Liver (tissue), 9 donors: ENCODE results near the gene CNTN1. TPM values are rescaled to one million over a fixed set of nuclear protein-coding genes. Genes with fewer than 3 reads are reported as not detected.

Experiments used
- DNase-seq: peaks from one replicate; pipeline ENCODE4 v3.0.0-alpha.2; 2017; ENCODE audit warnings: low spot score
- H3K27ac ChIP-seq, 2 donors: one replicate each; pipeline ENCODE4 v1.7.0; 2013; ENCODE audit warnings: inconsistent platforms in 2 of 2, low read length in 2 of 2, control low read depth in 1 of 2, low read depth in 1 of 2, mild to moderate bottlenecking in 1 of 2
- H3K27me3 ChIP-seq, 4 donors: one replicate each; pipeline versions ENCODE4 v1.6.1 to v1.7.0; 2013; ENCODE audit warnings: low read length in 3 of 4, inconsistent platforms in 1 of 4, mild to moderate bottlenecking in 1 of 4, moderate library complexity in 1 of 4; ENCODE audit not compliant: control insufficient read depth in 4 of 4, insufficient read depth in 4 of 4
- H3K36me3 ChIP-seq, 4 donors: one replicate each; pipeline versions ENCODE4 v1.6.1 to v1.7.0; 2013; ENCODE audit warnings: low read length in 3 of 4, mild to moderate bottlenecking in 3 of 4, low read depth in 1 of 4, moderate library complexity in 1 of 4; ENCODE audit not compliant: control insufficient read depth in 4 of 4, insufficient read depth in 3 of 4
- H3K4me1 ChIP-seq, 4 donors: one replicate each; pipeline versions ENCODE4 v1.6.1 to v1.7.0; 2013; ENCODE audit warnings: low read length in 3 of 4, mild to moderate bottlenecking in 3 of 4, moderate library complexity in 1 of 4; ENCODE audit not compliant: control insufficient read depth in 4 of 4, insufficient read depth in 4 of 4
- H3K4me3 ChIP-seq, 3 donors: one replicate each; pipeline versions ENCODE4 v1.6.1 to v1.7.0; 2013; ENCODE audit warnings: low read length in 3 of 3, control low read depth in 1 of 3, low read depth in 1 of 3, mild to moderate bottlenecking in 1 of 3
- H3K9ac ChIP-seq, 2 donors: one replicate each; pipeline ENCODE4 v1.7.0; 2013; ENCODE audit warnings: low read length in 2 of 2, mild to moderate bottlenecking in 2 of 2, moderate library complexity in 2 of 2, control low read depth in 1 of 2, low read depth in 1 of 2
- H3K9me3 ChIP-seq, 4 donors: one replicate each; pipeline versions ENCODE4 v1.6.1 to v1.7.0; 2013; ENCODE audit warnings: low read length in 3 of 4; ENCODE audit not compliant: control insufficient read depth in 4 of 4
- CTCF ChIP-seq: fragments of 150-350 bp; IDR thresholded peaks from 2 replicates; pipeline ENCODE4 v1.5.1; 2017; ENCODE audit warnings: improper control_type of control experiment, low read depth, low read length; ENCODE audit not compliant: missing input control
- EGR1 ChIP-seq, 2 donors: IDR thresholded peaks; 2 replicates each; pipeline ENCODE4 v1.6.1; 2016 to 2018; ENCODE audit warnings: antibody characterized with exemption in 2 of 2, low read depth in 2 of 2
- FOXA1 ChIP-seq: IDR thresholded peaks from 2 replicates; pipeline ENCODE4 v1.6.1; 2016; ENCODE audit warnings: antibody characterized with exemption
- FOXA2 ChIP-seq: IDR thresholded peaks from 2 replicates; pipeline ENCODE4 v1.6.1; 2016; ENCODE audit warnings: antibody characterized with exemption
- GABPA ChIP-seq, 2 donors: IDR thresholded peaks in 1 of 2; conservative IDR thresholded peaks in 1 of 2; 2 replicates each; pipeline ENCODE4 v1.6.1; 2016; ENCODE audit warnings: antibody characterized with exemption in 2 of 2, mild to moderate bottlenecking in 1 of 2, moderate library complexity in 1 of 2
- HNF4A ChIP-seq, 2 donors: conservative IDR thresholded peaks; 2 replicates each; pipeline ENCODE4 v1.6.1; 2016; ENCODE audit warnings: antibody characterized with exemption in 2 of 2, mild to moderate bottlenecking in 2 of 2
- HNF4G ChIP-seq: IDR thresholded peaks from 2 replicates; pipeline ENCODE4 v1.6.1; 2016; ENCODE audit warnings: antibody characterized with exemption
- JUND ChIP-seq, 2 donors: IDR thresholded peaks; 2 replicates each; pipeline ENCODE4 v1.6.1; 2016; ENCODE audit warnings: antibody characterized with exemption in 2 of 2
- MAX ChIP-seq: IDR thresholded peaks from 2 replicates; pipeline ENCODE4 v1.6.1; 2016; ENCODE audit warnings: antibody characterized with exemption
- NR2F2 ChIP-seq: IDR thresholded peaks from 2 replicates; pipeline ENCODE4 v1.6.1; 2016; ENCODE audit warnings: antibody characterized with exemption
- RAD21 ChIP-seq, 2 donors: IDR thresholded peaks; 2 replicates each; pipeline ENCODE4 v1.6.1; 2016; ENCODE audit warnings: antibody characterized with exemption in 2 of 2, mild to moderate bottlenecking in 2 of 2
- REST ChIP-seq: IDR thresholded peaks from 2 replicates; pipeline ENCODE4 v1.6.1; 2016; ENCODE audit warnings: antibody characterized with exemption, mild to moderate bottlenecking
- RXRA ChIP-seq, 2 donors: IDR thresholded peaks; 2 replicates each; pipeline ENCODE4 v1.6.1; 2017 to 2018; ENCODE audit warnings: antibody characterized with exemption in 2 of 2, mild to moderate bottlenecking in 1 of 2
- SP1 ChIP-seq: IDR thresholded peaks from 2 replicates; pipeline ENCODE4 v1.6.1; 2018; ENCODE audit warnings: antibody characterized with exemption, mild to moderate bottlenecking
- TAF1 ChIP-seq: conservative IDR thresholded peaks from 2 replicates; pipeline ENCODE4 v1.6.1; 2016; ENCODE audit warnings: antibody characterized with exemption, mild to moderate bottlenecking
- ZBTB33 ChIP-seq: IDR thresholded peaks from 2 replicates; pipeline ENCODE4 v1.6.1; 2016; ENCODE audit warnings: antibody characterized with exemption
- WGBS: extraction: QIAGEN DNeasy Blood & Tissue Kit; methylation state at CpG from one replicate; pipeline ENCODE4 v1.1.7; 2013; 5-methylcytosine and 5-hydroxymethylcytosine counted together
- polyA plus RNA-seq, 2 donors: library from polyadenylated mRNA; stranded (reverse) in 1 of 2; unstranded in 1 of 2; fragments of 200-250 nt in 1 of 2; fragments of >200 nt in 1 of 2; fragmentation: Nextera tagmentation in 1 of 2; extraction: Ambion mirVana in 1 of 2; gene quantifications; one replicate each; pipeline versions ENCODE4 v1.2.1 to v1.2.3, GENCODE V29; 2013 to 2015
- total RNA-seq, 2 donors: library from RNA; depleted of rRNA; stranded (reverse); fragments of >200 nt; gene quantifications; one replicate each; pipeline ENCODE4 v1.2.3, GENCODE V29; 2014
- donor health status: healthy.
- donor health status: healthy.
- donor health status: healthy.
- donor health status: healthy.
- donor health status: healthy.

CNTN1 gene
- total and polyA plus RNA-seq, 4 donors, result 0.03 to 1.2 (median 0.43) TPM

- 49% methylated on average over 1 of the region's 1 CpG for WGBS
- DNase-seq, result no peak
- H3K27me3 ChIP-seq, result peaks cover 0 to 2% (median 0%) of the 10 kb centered on the region in 4 donors
- no peak overlapping the region for H3K27ac ChIP-seq
- no peaks in the 10 kb centered on the region for H3K4me1 ChIP-seq
- H3K36me3 ChIP-seq, result no peaks in the 10 kb centered on the region
- TF ChIP-seq JUND (IDR thresholded peaks at IDR 0.05) (no peak), EGR1 (IDR thresholded peaks at IDR 0.05; ENCODE audit: low read depth in 2 of 2) (no peak), GABPA (IDR thresholded peaks at IDR 0.05 in 1 of 2, conservative IDR thresholded peaks at IDR 0.05 in 1 of 2) (no peak), FOXA2 (no peak)
- no peaks in the 10 kb centered on the region for H3K9me3 ChIP-seq
- no peak overlapping the region for H3K9ac ChIP-seq
- no peak overlapping the region for H3K4me3 ChIP-seq
These were observed 48.3 kb upstream of the CNTN1 start for GRCh38 chr12:40643976-40644375.

GRCh38 chr12:40644708-40645107 lies 47.5 kb upstream of the CNTN1 start:
- no peaks in the 10 kb centered on the region for H3K36me3 ChIP-seq
- no peaks in the 10 kb centered on the region for H3K9me3 ChIP-seq
- H3K9ac ChIP-seq, result no peak overlapping the region
- DNase-seq, result no peak
- H3K27me3 ChIP-seq, result peaks cover 0 to 2% (median 0%) of the 10 kb centered on the region in 4 donors
- H3K4me1 ChIP-seq, result no peaks in the 10 kb centered on the region
- H3K27ac ChIP-seq, result no peak overlapping the region
- no peak overlapping the region for H3K4me3 ChIP-seq
- TF ChIP-seq RXRA (IDR thresholded peaks at IDR 0.05), result no peak
- no peak for TF ChIP-seq FOXA2
- no peak for TF ChIP-seq REST
- no peak for TF ChIP-seq CTCF
- TF ChIP-seq MAX, result no peak
- no peak for TF ChIP-seq EGR1 (IDR thresholded peaks at IDR 0.05; ENCODE audit: low read depth in 2 of 2)
- TF ChIP-seq SP1, result no peak
- no peak for TF ChIP-seq FOXA1
- no peak for TF ChIP-seq HNF4A (conservative IDR thresholded peaks at IDR 0.05)
- TF ChIP-seq HNF4G, result no peak
- TF ChIP-seq TAF1, result no peak
- no peak for TF ChIP-seq NR2F2
- TF ChIP-seq GABPA (IDR thresholded peaks at IDR 0.05 in 1 of 2, conservative IDR thresholded peaks at IDR 0.05 in 1 of 2), result no peak
- TF ChIP-seq JUND (IDR thresholded peaks at IDR 0.05), result no peak
- no peak for TF ChIP-seq RAD21 (IDR thresholded peaks at IDR 0.05)
- TF ChIP-seq ZBTB33, result no peak
- WGBS, result 60% methylated on average over 2 of the region's 2 CpGs
